ENCODE results near the gene SUN1. TPM values are rescaled to one million over a fixed set of nuclear protein-coding genes. Genes with fewer than 3 reads are reported as not detected.

The SUN1 gene
- total and polyA plus RNA-seq, 9 of the 15 experiments (the other 6 are each of a cell fraction or from before 2014, with no cell fraction given): 36.8 to 132 (median 62.3) TPM

GRCh38 chr7:875051-875450, 42.8 kb downstream of the SUN1 start (continued):
- TF ChIP-seq ZNF3 (CRISPR knock-in tag; IDR thresholded peaks at IDR 0.05) (no peak), PRMT5 (CRISPR knock-in tag; IDR thresholded peaks at IDR 0.05) (no peak), XRCC5 (IDR thresholded peaks at IDR 0.05; ENCODE audit: low read depth, low read length) (no peak), ZNF124 (CRISPR knock-in tag; IDR thresholded peaks at IDR 0.05) (no peak)

- DNase-seq (ENCODE audit: extremely low read depth in 1 of 4, low spot score in 3 of 4) (peak in 1 of 4 experiments; percentile 10), FAIRE-seq (no peak), ATAC-seq (no peak)
- BruUV-seq (replicated peaks): TSS peak; percentile 86
- Histone ChIP-seq H3K27me3 (ENCODE audit: control insufficient read depth in 2 of 2, insufficient read depth in 2 of 2, low read length in 2 of 2) (no peaks in the 10 kb centered on the region), H3K9me1 (ENCODE audit: control insufficient read depth, insufficient read depth, low read length) (no peaks in the 10 kb centered on the region), H3K79me2 (ENCODE audit: control insufficient read depth, insufficient read depth, low read length) (peaks cover 46% of the 10 kb centered on the region), H4K20me1 (replicated peaks; ENCODE audit: control insufficient read depth, insufficient read depth, low read length) (peaks cover 20% of the 10 kb centered on the region), H3K36me3 (ENCODE audit: control insufficient read depth, insufficient read depth, low read length) (peaks cover 63% of the 10 kb centered on the region), H2AFZ (ENCODE audit: low read depth, low read length) (peak overlapping the region; percentile 77), H3K4me1 (replicated peaks in 1 of 2; ENCODE audit: control insufficient read depth in 2 of 2, insufficient read depth in 2 of 2, low read length in 2 of 2) (peaks cover 34 to 36% of the 10 kb centered on the region in 2 experiments), H3K9me3 (replicated peaks; ENCODE audit: control insufficient read depth, insufficient read depth, low read depth, low read length) (peaks cover 2% of the 10 kb centered on the region; the same call in 1 of the 2 replicates), H3K4me3 (no peak overlapping the region), H3K4me2 (ENCODE audit: insufficient read depth, low read length) (peak overlapping the region; percentile 44; the same call in 1 of the 2 replicates), H3K27ac (ENCODE audit: extremely low read depth, low read depth, low read length) (peak overlapping the region; percentile 85), H3K9ac (ENCODE audit: insufficient read depth in 1 of 2, low read depth in 2 of 2, low read length in 2 of 2) (peak overlapping the region; percentile 50 to 70)
- POLR2A ChIA-PET: interaction anchor here (0.6 to 1.3 kb wide), 5 partner anchors 9 to 687 kb away, joined by 3 to 4 read pairs (median 4); no protein-coding TSS in a partner anchor
- CTCF ChIA-PET (ENCODE audit: low intra/inter-chr PET ratio): interaction anchor here (0.6 to 1.0 kb wide), 2 partner anchors 59 to 679 kb away, joined by 3 to 7 read pairs; no protein-coding TSS in a partner anchor
- intact Hi-C loops (cut with micrococcal nuclease) (no loop called here), in situ Hi-C loops (cut with MboI) (no loop called here)
- WGBS (ENCODE audit: insufficient coverage, low coverage, missing lambda C conversion rate): 43% methylated on average over 12 of the region's 27 CpGs
- TF ChIP-seq MAZ (CRISPR knock-in tag; conservative IDR thresholded peaks at IDR 0.05 in 1 of 2, IDR thresholded peaks at IDR 0.05 in 1 of 2) (peak in 1 of 2 experiments; percentile 11; a peak in 1 of 4 replicates), PHF20 (IDR thresholded peaks at IDR 0.05; ENCODE audit: partially characterized antibody) (no peak), PKNOX1 (IDR thresholded peaks at IDR 0.05) (0 out of 2 replicates have a peak, but pooled peaks have one; percentile 10), KDM5B (IDR thresholded peaks at IDR 0.05; ENCODE audit: insufficient replicate concordance, low read depth, low read length) (peak; percentile 7), REST (IDR thresholded peaks at IDR 0.05; ENCODE audit: borderline replicate concordance) (no peak), REST (CRISPR knock-in tag; IDR thresholded peaks at IDR 0.05; ENCODE audit: low read depth) (0 out of 2 replicates have a peak, but pooled peaks have one; percentile 22), BCOR (IDR thresholded peaks at IDR 0.05) (peak; percentile 30; the same call in 1 of the 2 replicates)
Observed at GRCh38 chr7:875476-876076, 43.3 kb downstream of the SUN1 start.
